ES-I3 (cell line): Measurements from ENCODE around the gene VPS9D1.

ENCODE experiments used
- H3K36me3 ChIP-seq: 2 replicates; pipeline ENCODE4 v1.6.1; 2013; ENCODE audit warnings: mild to moderate bottlenecking, low read length, control low read depth, moderate library complexity; ENCODE audit not compliant: insufficient read depth
- H3K4me1 ChIP-seq: 2 replicates; pipeline ENCODE4 v1.6.1; 2013; ENCODE audit warnings: mild to moderate bottlenecking, control low read depth, low read length; ENCODE audit not compliant: insufficient read depth
- H3K9ac ChIP-seq: 2 replicates; pipeline ENCODE4 v1.6.1; 2013; ENCODE audit warnings: low read depth, mild to moderate bottlenecking, low read length, moderate library complexity
- H3K9me3 ChIP-seq: 2 replicates; pipeline ENCODE4 v1.6.1; 2013; ENCODE audit warnings: mild to moderate bottlenecking, low read length, moderate library complexity; ENCODE audit not compliant: control insufficient read depth, insufficient read depth

The VPS9D1 gene

GRCh38 chr16:89723279-89724250 lies 2.9 kb upstream of the VPS9D1 start:
- Histone ChIP-seq H3K4me1 (no peaks in the 10 kb centered on the region), H3K9ac (no peak overlapping the region), H3K36me3 (peaks cover 4% of the 10 kb centered on the region; the same call in 1 of the 2 replicates), H3K9me3 (no peaks in the 10 kb centered on the region)

- Histone ChIP-seq H3K9ac (peak overlapping the region; percentile 81), H3K9me3 (no peaks in the 10 kb centered on the region), H3K4me1 (no peaks in the 10 kb centered on the region), H3K36me3 (no peaks in the 10 kb centered on the region)
These were observed 1.9 kb upstream of the VPS9D1 start for GRCh38 chr16:89722392-89723278.

- Histone ChIP-seq H3K9me3 (no peaks in the 10 kb centered on the region), H3K4me1 (no peaks in the 10 kb centered on the region), H3K9ac (peak overlapping the region; percentile 81), H3K36me3 (no peaks in the 10 kb centered on the region)
These were observed 1.1 kb upstream of the VPS9D1 start for GRCh38 chr16:89721546-89722391.

DNA sequence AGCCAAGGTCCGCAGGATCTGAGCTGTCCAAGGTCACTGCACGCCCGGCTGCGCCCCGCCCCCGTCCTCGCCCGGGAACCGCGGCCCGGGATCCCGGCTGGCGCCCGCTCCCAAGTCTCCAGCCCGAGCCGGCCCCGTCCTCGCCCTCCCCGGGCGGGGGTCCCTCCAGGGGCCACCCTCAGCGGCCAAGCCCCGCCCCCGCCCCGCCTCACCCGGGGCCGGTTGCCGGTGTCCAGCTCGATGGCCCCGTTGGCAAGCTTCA lies 216 bp downstream of the VPS9D1 start:
- no peaks in the 10 kb centered on the region for H3K9me3 ChIP-seq
- no peaks in the 10 kb centered on the region for H3K36me3 ChIP-seq
- H3K9ac ChIP-seq = peak overlapping the region; percentile 81
- no peaks in the 10 kb centered on the region for H3K4me1 ChIP-seq

DNA sequence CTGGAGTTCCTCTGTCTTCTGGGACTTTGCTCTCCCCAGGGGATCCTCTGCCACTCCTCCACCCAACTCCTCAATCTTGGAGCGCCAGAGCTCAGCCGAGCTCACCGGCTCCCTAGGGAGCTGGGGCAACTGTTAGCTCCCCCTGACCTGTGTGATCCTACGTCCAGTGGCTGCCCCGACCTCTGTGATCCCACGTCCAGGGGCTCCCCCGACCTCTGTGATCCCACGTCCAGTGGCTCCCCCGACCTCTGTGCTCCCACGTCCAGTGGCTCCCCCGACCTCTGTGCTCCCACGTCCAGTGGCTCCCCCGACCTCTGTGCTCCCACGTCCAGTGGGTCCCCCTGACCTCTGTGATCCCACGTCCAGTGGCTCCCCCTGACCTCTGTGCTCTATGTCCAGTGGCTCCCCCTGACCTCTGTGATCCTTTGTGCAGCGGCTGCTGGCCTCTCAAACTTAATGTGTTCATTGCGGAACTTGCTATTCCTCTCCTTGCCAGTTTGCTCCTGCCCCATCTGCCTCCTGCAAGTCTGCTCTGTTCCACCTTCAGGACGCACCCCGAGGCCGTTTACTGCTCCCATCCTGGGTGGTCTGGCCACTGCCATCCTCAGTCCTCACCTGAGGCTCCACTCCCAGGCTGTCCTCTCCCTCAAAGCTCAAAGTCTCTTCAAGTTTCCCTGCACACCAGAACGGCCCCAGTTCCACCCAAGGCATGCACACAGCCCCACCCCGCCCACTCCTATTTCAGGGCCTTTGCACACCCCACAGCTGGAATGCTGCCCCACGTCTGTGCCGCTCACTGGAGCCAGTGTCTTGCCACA lies 2.8 kb downstream of the VPS9D1 start:
- H3K36me3 ChIP-seq = no peaks in the 10 kb centered on the region
- no peak overlapping the region for H3K9ac ChIP-seq
- no peaks in the 10 kb centered on the region for H3K9me3 ChIP-seq
- H3K4me1 ChIP-seq = no peaks in the 10 kb centered on the region

- no peaks in the 10 kb centered on the region for H3K9me3 ChIP-seq
- no peaks in the 10 kb centered on the region for H3K4me1 ChIP-seq
- no peak overlapping the region for H3K9ac ChIP-seq
- no peaks in the 10 kb centered on the region for H3K36me3 ChIP-seq
These were observed 3.6 kb downstream of the VPS9D1 start for GRCh38 chr16:89716916-89717687.

GRCh38 chr16:89716493-89716892 lies 4.2 kb downstream of the VPS9D1 start:
- H3K9ac ChIP-seq = no peak overlapping the region
- H3K4me1 ChIP-seq = no peaks in the 10 kb centered on the region

DNA sequence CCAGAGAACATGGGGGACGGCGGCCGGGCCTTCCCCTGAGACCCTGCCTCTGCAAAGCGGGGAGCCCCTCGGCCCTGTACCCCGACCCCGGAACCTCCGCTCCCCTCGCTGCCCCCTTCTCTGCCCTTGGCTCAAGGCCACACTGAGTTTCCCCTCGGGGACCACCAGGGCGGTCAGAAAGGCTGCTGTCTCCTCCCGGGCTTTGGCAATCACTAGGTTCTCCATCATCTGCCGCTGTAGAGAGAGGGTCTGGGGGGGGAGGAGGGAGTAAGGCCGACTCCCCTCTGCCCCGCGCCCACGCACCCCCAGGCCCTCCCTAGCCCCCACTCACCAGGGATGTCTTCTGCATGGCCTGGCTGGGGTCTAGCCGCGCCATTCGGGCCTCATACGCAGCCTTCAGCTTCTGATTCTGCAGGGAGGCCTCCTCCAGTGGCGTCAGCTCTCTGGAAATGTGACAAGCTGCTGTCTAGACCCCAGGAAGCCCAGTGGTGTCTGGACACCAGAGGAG lies 8.4 kb downstream of the VPS9D1 start:
- H3K9me3 ChIP-seq = no peaks in the 10 kb centered on the region
- peaks cover 14% of the 10 kb centered on the region for H3K4me1 ChIP-seq
- no peaks in the 10 kb centered on the region for H3K36me3 ChIP-seq
- H3K9ac ChIP-seq = peak overlapping the region; percentile 79

More at GRCh38 chr16:89716493-89716892, 4.2 kb downstream of the VPS9D1 start:
- Histone ChIP-seq H3K36me3 (no peaks in the 10 kb centered on the region), H3K9me3 (no peaks in the 10 kb centered on the region)

DNA sequence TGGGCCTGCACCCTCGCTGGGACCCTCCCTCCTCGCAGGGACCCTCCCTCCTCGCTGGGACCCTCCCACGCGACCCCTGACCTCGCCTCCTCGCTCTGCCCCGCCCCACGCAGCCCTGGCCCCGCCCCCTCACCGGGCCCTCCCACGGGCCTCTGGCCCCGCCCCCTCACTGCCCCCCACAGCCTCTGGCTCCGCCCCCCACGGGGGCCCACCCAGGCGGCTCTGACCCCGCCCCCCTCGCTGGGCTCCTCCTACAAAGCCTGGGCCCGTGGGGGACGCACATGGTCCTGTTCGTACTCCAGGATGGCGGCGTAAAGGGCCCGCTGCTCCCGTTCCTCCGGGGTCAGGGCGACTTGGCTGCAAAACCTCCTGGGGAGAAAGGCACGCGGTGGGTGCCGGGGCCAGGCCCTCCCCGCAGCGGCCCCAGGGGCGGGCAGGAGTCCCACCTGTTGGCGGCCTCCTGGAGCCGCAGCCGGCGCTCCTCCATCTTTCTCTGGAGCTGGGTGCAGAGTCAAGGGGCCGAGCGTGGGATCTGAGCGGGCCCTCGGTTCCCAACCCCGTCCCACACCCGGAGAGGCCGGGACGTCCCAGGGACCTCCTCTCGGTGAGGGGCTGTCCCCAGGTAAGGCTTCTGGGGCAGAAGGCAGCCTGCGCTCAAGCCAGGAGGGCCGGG lies 9.0 kb downstream of the VPS9D1 start:
- Histone ChIP-seq H3K9me3 (no peaks in the 10 kb centered on the region), H3K4me1 (peaks cover 14% of the 10 kb centered on the region), H3K9ac (peak overlapping the region; percentile 79), H3K36me3 (no peaks in the 10 kb centered on the region)

DNA sequence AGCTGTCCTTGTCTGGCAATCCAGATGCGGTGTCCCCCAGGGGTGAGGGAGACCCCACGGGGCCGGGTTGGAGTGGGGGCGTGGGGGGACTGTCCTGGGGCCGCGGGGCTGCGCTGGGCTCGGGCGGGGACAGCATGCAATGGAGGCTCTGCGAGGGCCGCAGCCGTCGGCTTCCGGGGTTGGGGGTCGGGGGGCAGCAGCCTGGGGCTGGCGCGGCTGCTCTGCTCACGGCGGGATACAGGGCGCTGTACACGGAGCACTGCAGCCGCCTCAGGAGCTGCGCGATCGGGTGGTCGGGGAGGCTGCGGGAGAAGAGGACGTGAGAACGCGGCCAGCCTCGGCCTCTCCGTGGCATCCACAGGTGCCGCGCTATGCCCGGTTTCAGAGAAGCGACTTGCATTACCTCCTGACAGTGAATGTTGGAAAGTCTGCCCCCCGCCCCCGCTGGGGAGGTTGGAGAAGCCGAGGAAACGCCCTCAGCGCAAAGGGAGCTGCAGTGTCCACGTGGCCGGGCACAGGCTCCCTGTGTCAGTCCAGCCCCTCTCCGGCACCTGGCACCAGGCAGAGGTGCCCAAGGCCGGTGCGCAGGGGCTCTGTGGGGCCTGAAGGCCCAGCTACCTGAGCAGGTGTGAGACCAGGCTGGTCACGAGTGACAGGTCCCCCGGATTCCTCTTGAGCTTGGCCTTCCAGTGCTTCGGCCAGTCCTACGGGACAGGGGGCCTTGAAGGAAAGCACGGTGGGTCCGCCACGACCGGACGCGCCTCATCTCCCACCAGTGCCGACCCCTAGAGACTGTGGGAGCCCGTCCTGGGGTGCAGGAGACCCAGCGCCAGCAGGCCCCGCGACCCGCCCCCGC lies 9.8 kb downstream of the VPS9D1 start:
- Histone ChIP-seq H3K9me3 (no peaks in the 10 kb centered on the region), H3K36me3 (no peaks in the 10 kb centered on the region), H3K9ac (no peak overlapping the region; the same call in 1 of the 2 replicates), H3K4me1 (peaks cover 14% of the 10 kb centered on the region)

GRCh38 chr16:89709716-89710432 lies 10.8 kb downstream of the VPS9D1 start:
- Histone ChIP-seq H3K9me3 (no peaks in the 10 kb centered on the region), H3K9ac (no peak overlapping the region), H3K4me1 (peaks cover 14% of the 10 kb centered on the region), H3K36me3 (no peaks in the 10 kb centered on the region)
